HepG2 (cell line): ENCODE results near the gene MRPS11. TPM values are rescaled to one million over a fixed set of nuclear protein-coding genes. Genes with fewer than 3 reads are reported as not detected.

ENCODE experiments used
- ATAC-seq: fragments of 200-7000 bp; cut with Tn5 transposase; 3 replicates; pipeline ENCODE4 v1.9.1; 2020; ENCODE audit warnings: mild to moderate bottlenecking, moderate library complexity
- BruUV-seq: library from RNA; stranded (reverse); fragments of 400-500 nt; replicated peaks from 2 replicates; lab custom pipeline; 2021; lab: Mats Ljungman, UMichigan
- CTCF ChIA-PET: fragments of 300-600 bp; formaldehyde crosslinking; extraction: SDS; loops from one replicate; lab custom pipeline; 2021; ENCODE audit warnings: low total read pairs, inconsistent platforms, low intra/inter-chr PET ratio; lab: Yijun Ruan, JAX
- POLR2A ChIA-PET: fragments of 350-600 bp; sonication (Branson Sonifier 250); formaldehyde crosslinking; loops from one replicate; lab custom pipeline; 2020; ENCODE audit warnings: antibody characterized with exemption, inconsistent platforms; lab: Yijun Ruan, JAX
- DNase-seq: peaks from one replicate; pipeline ENCODE4 v3.0.0-alpha.2; 2015; ENCODE audit warnings: low spot score
- FAIRE-seq: peaks from 3 replicates; lab custom pipeline; 2011; peaks lifted over from hg19 to GRCh38; lab: Jason Lieb, UNC
- H2AFZ ChIP-seq: one replicate; pipeline ENCODE4 v1.6.1; 2011; ENCODE audit warnings: low read length, inconsistent platforms
- H3K27ac ChIP-seq: fragments of 300-600 bp; 3 replicates; pipeline ENCODE4 v1.8.0; 2011; ENCODE audit warnings: mixed run types, mild to moderate bottlenecking, mixed read lengths, low read length, inconsistent platforms; ENCODE audit not compliant: insufficient read depth; ENCODE audit errors: extremely low read length
- H3K27me3 ChIP-seq, 2 experiments: fragments of 200-600 bp in 1 of 2; 2 replicates in 1 of 2; 3 replicates in 1 of 2; pipeline versions ENCODE4 v1.6.0 to v1.8.0; 2011; ENCODE audit warnings: low read length in 2 of 2, mild to moderate bottlenecking in 2 of 2, moderate library complexity in 2 of 2, inconsistent platforms in 1 of 2; ENCODE audit not compliant: insufficient read depth in 2 of 2, control insufficient read depth in 1 of 2
- H3K36me3 ChIP-seq, 2 experiments: fragments of 200-600 bp in 1 of 2; replicated peaks in 1 of 2; 2 replicates in 1 of 2; 3 replicates in 1 of 2; pipeline versions ENCODE4 v1.5.1 to v1.8.0; 2011; ENCODE audit warnings: low read length in 2 of 2, inconsistent platforms in 1 of 2; ENCODE audit not compliant: insufficient read depth in 2 of 2, control insufficient read depth in 1 of 2
- H3K4me1 ChIP-seq: 2 replicates; pipeline ENCODE4 v1.5.1; 2012; ENCODE audit warnings: low read length, inconsistent platforms; ENCODE audit not compliant: insufficient read depth
- H3K4me2 ChIP-seq: 2 replicates; pipeline ENCODE4 v1.6.0; 2011; ENCODE audit warnings: low read depth, low read length, inconsistent platforms
- H3K4me3 ChIP-seq, 3 experiments: fragments of 200-600 bp in 1 of 3; sonication (generic), shearing (Covaris generic) in 1 of 3; replicated peaks in 1 of 3; 2 replicates each; pipeline ENCODE4 v1.5.1; 2011 to 2016; ENCODE audit warnings: low read length in 3 of 3, inconsistent platforms in 2 of 3, low read depth in 2 of 3, mild to moderate bottlenecking in 2 of 3, control low read depth in 1 of 3, mixed read lengths in 1 of 3; ENCODE audit not compliant: insufficient read depth in 1 of 3
- H3K79me2 ChIP-seq: one replicate; pipeline ENCODE4 v1.6.1; 2011; ENCODE audit warnings: low read length, inconsistent platforms; ENCODE audit not compliant: insufficient read depth
- H3K9ac ChIP-seq: 2 replicates; pipeline ENCODE4 v1.6.0; 2011; ENCODE audit warnings: mild to moderate bottlenecking, low read depth, low read length, inconsistent platforms; ENCODE audit not compliant: insufficient read depth
- H3K9me3 ChIP-seq: 2 replicates; pipeline ENCODE4 v1.5.1; 2012; ENCODE audit warnings: mild to moderate bottlenecking, low read length
- H4K20me1 ChIP-seq: 2 replicates; pipeline ENCODE4 v1.6.0; 2011; ENCODE audit warnings: inconsistent platforms, mild to moderate bottlenecking, low read length, moderate library complexity; ENCODE audit not compliant: insufficient read depth
- ARHGAP35 ChIP-seq: sonication (generic); formaldehyde crosslinking; IDR thresholded peaks from 2 replicates; pipeline ENCODE4 v1.9.0; 2022; ENCODE audit warnings: mild to moderate bottlenecking, inconsistent platforms, moderate library complexity, missing genetic modification reagents, borderline replicate concordance
- ELK4 ChIP-seq: sonication (generic); formaldehyde crosslinking; IDR thresholded peaks from 2 replicates; pipeline ENCODE4 v1.9.0; 2021; ENCODE audit warnings: missing genetic modification reagents, borderline replicate concordance
- ETS1 ChIP-seq: sonication (generic); formaldehyde crosslinking; IDR thresholded peaks from 2 replicates; pipeline ENCODE4 v1.4.0; 2020; ENCODE audit warnings: missing genetic modification reagents
- HOMEZ ChIP-seq: IDR thresholded peaks from 2 replicates; pipeline ENCODE4 v1.6.1; 2016; ENCODE audit warnings: low read depth
- PAF1 ChIP-seq: IDR thresholded peaks from 2 replicates; pipeline ENCODE4 v1.6.1; 2016; ENCODE audit warnings: missing genetic modification reagents, missing compliant biosample characterization
- TEAD3 ChIP-seq: optimal IDR thresholded peaks from 2 replicates; pipeline ENCODE3; 2016; ENCODE audit warnings: borderline replicate concordance
- THAP9 ChIP-seq: sonication (generic); formaldehyde crosslinking; IDR thresholded peaks from 2 replicates; pipeline ENCODE4; 2020; ENCODE audit warnings: missing genetic modification reagents, mild to moderate bottlenecking, borderline replicate concordance
- TP53 ChIP-seq: sonication (generic); formaldehyde crosslinking; conservative IDR thresholded peaks from 2 replicates; pipeline ENCODE4 v1.4.0; 2020; ENCODE audit warnings: missing genetic modification reagents
- ZMAT3 ChIP-seq: sonication (generic); formaldehyde crosslinking; conservative IDR thresholded peaks from 2 replicates; pipeline ENCODE4 v1.7.0; 2021; ENCODE audit warnings: missing genetic modification reagents
- ZNF124 ChIP-seq: sonication (generic); formaldehyde crosslinking; IDR thresholded peaks from 2 replicates; pipeline ENCODE4 v1.4.0; 2020; ENCODE audit warnings: missing genetic modification reagents
- ZNF136 ChIP-seq: sonication (generic); formaldehyde crosslinking; IDR thresholded peaks from 2 replicates; pipeline ENCODE4 v1.8.1; 2022; ENCODE audit warnings: low read depth, mild to moderate bottlenecking, moderate library complexity, missing genetic modification reagents
- ZNF589 ChIP-seq: sonication (generic); formaldehyde crosslinking; conservative IDR thresholded peaks from 2 replicates; pipeline ENCODE4 v1.8.0; 2022; ENCODE audit warnings: mild to moderate bottlenecking, moderate library complexity, missing genetic modification reagents
- ZNF598 ChIP-seq: sonication (generic); formaldehyde crosslinking; IDR thresholded peaks from 2 replicates; pipeline ENCODE4 v1.5.1; 2020; ENCODE audit warnings: mild to moderate bottlenecking, missing genetic modification reagents, borderline replicate concordance
- WGBS: methylation state at CpG from one replicate; pipeline ENCODE4 v1.1.6; 2017; ENCODE audit warnings: low lambda C conversion rate; 5-methylcytosine and 5-hydroxymethylcytosine counted together
- in situ Hi-C: cut with HindIII; loops from 2 replicates; pipeline ENCODE4 v1.10.0; 2017; ENCODE audit warnings: low pct_unique_long_range_greater_than_20kb; ENCODE audit not compliant: extremely low pct_ligation_motif_present
- intact Hi-C: fragments of 100-400 bp; cut with micrococcal nuclease; formaldehyde crosslinking; loops from one replicate; pipeline ENCODE4 v1.10.0; 2022; ENCODE audit not compliant: unreplicated experiment
- polyA plus RNA-seq, 8 experiments: library from polyadenylated mRNA; depleted of rRNA in 3 of 8; stranded (reverse) in 7 of 8; unstranded in 1 of 8; fragments of >200 nt; fragmentation: Illumina TruSeq in 4 of 8; extraction: Trizol in 4 of 8; gene quantifications; 2 replicates each; pipeline versions ENCODE4 v1.2.1 to v1.2.3, GENCODE V29; 2011 to 2016; ENCODE audit warnings: low read depth in 4 of 8, missing spikeins in 1 of 8, mixed read lengths in 1 of 8; ENCODE audit not compliant: insufficient read depth in 1 of 8
- total RNA-seq, 5 experiments: library from RNA; depleted of rRNA; stranded (reverse); fragments of >200 nt; fragmentation: Illumina TruSeq; extraction: Trizol; gene quantifications; 2 replicates each; pipeline ENCODE4 v1.2.3, GENCODE V29; 2016; ENCODE audit warnings: low read depth in 1 of 5

MRPS11 gene
- total and polyA plus RNA-seq, 2 of the 13 experiments (the other 11 are each of a cell fraction or from before 2014, with no cell fraction given): 50.1 to 72.7 TPM

- Histone ChIP-seq H4K20me1 (no peaks in the 10 kb centered on the region), H3K4me2 (no peak overlapping the region), H3K79me2 (no peaks in the 10 kb centered on the region), H3K36me3 (no peaks in the 10 kb centered on the region), H3K4me3 (no peak overlapping the region), H3K27me3 (no peaks in the 10 kb centered on the region; a peak in 1 of 5 replicates), H3K9ac (no peak overlapping the region), H3K27ac (no peak overlapping the region), H3K4me1 (no peaks in the 10 kb centered on the region), H3K9me3 (no peaks in the 10 kb centered on the region), H2AFZ (no peak overlapping the region)
- FAIRE-seq (no peak), DNase-seq (no peak), ATAC-seq (no peak)
- POLR2A ChIA-PET: no interaction called here
- CTCF ChIA-PET: interaction anchor here (1.2 kb wide), 1 partner anchor 385 kb away, joined by 4 read pairs; no protein-coding TSS in a partner anchor
- 40% methylated on average over 5 of the region's 8 CpGs for WGBS
- no TSS peak for BruUV-seq
- in situ Hi-C loops (loop anchor here (10.0 kb wide), 1 partner anchor 205 kb away; no protein-coding TSS in a partner anchor), intact Hi-C loops (loop anchor here (10.0 kb wide), 1 partner anchor 55 kb away; no protein-coding TSS in a partner anchor)
- TF ChIP-seq ZNF136 (CRISPR knock-in tag) (no peak), ARHGAP35 (CRISPR knock-in tag) (no peak), ETS1 (no peak), TEAD3 (no peak), ZMAT3 (CRISPR knock-in tag) (no peak), ZNF598 (CRISPR knock-in tag) (no peak), PAF1 (CRISPR knock-in tag) (no peak), ELK4 (CRISPR knock-in tag) (no peak), TP53 (CRISPR knock-in tag) (no peak), ZNF589 (CRISPR knock-in tag) (no peak), ZNF124 (CRISPR knock-in tag) (no peak), THAP9 (CRISPR knock-in tag) (no peak), HOMEZ (CRISPR knock-in tag) (no peak)
Measured at GRCh38 chr15:88449581-88449980, 17.9 kb upstream of the MRPS11 start.
